GM19025 (cell line): ENCODE measurements around the gene CEP85L.

Experiments
- ATAC-seq: cut with Tn5 transposase; IDR thresholded peaks from one replicate; pipeline ENCODE4 v1.9.1; 2021; ENCODE audit warnings: mild to moderate bottlenecking, low read depth, moderate library complexity; ENCODE audit not compliant: unreplicated experiment

CEP85L gene

DNA sequence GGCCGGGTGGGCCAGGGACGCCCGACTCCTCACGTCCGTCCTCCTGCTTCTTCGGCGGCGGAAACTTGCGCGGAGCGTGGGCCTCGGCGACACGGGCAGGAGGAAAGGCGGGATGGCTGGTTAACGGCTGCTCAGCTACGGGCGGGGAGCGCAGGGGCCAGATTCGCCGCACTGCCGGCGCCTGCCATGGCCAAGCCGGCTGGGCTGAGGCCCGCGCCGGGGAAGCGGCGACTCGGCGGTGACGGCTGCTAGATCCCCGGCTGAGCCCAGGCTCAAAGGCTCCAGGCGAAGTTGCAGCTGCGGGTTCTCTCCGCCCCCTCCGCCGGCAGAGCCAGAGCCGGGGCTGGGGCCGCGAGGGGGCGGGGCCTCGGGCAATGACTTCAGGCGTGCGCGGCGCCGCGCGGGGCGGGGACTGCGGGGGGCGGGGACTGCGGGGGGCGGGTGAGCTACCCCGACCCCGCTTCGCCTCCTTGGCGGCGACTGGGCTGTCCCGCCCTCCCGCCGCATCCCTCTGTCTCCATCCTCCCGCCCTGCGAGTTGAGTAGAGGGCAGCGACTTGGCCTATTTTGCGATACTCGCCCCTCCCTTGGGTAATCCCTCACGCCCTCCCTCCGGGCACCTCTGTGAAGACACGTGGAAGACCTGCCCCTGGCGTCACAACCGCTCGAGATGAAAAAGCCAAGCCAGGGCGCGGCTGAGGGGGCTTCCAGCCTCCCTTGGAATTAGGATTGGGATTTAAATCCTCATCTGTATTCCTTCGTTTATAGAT lies at the start of gene CEP85L:
TSS of gene CEP85L (minus strand) at position 310 of the 769 bp plus-strand sequence. CDS start 322 bp downstream, outside the sequence.
- ATAC-seq: peak; percentile 85

DNA sequence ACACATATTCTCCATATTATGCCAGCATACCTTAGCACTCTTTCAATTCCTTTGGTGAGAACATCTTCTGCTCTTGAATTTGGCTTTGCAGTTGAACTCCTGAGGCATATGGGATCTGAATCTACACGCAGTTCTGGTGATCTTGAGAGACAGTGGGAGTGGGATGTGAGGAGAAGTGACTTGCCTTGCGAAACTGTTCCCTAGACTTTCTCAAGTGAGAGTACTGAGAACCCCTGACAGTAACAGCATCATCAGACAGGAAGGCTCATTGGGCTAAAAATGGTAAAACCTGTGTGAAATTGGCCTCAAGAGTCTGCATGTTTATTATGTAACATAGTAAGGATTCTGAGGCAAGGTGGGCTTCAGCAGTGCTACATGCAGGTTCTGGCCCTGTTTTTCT lies 49.1 kb upstream of the CEP85L start:
- no peak for ATAC-seq

DNA sequence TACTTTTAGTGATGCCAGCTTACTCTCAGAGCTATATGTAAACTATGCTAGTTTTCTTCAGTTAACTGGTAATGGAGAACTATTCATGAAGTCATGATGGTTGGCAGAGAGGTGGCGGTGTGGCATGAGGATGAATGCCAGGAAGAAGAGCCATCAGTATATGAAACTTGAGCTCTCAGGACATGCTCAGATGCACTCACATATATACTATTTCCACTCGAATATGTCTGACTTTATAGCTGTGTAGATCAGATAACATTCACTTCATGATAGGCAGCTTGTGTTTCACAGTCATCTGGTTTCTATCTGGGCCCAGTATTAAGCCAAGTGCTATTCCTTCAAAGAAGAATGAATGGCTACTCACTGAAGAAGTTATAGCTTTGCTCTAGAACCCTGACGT lies 46.2 kb upstream of the CEP85L start:
- ATAC-seq: no peak

DNA sequence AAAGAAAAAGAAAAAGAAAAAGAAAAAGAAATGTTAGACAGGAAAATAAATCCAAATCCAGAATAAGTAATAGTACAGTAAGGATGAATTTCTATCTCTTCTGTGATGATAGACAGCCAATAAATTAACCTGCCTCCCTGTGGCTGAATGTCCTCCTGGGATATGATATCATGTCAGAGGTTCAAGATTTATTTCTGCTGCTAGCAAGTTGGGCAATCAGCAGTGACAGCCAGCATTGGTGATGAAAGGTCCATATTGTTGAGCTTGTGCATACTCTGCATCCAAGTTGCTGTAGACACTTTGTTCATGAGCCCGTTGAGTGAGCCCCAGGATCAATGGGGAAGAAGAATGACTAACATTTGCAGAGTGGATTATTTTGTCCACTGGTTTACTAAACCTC lies 44.9 kb upstream of the CEP85L start:
- ATAC-seq: no peak

DNA sequence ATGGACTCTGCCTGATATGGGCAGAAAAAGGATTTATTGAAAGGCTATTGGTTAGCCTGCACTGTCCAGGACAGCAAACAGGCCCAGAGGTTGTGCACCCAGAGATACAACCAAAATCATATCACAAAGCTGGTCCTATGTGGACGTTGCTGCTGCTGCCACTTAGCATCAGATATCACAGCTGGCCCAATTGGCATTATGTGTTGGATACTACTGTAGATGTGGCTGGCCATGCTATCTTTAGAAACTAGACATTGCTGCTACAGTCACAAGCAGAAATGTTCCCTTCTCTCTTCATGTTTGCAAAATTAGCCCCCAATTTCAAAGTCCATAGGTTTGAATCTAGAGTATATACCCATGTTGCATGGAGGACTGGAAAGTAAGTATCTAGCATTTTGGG lies 42.2 kb upstream of the CEP85L start:
- ATAC-seq: no peak

DNA sequence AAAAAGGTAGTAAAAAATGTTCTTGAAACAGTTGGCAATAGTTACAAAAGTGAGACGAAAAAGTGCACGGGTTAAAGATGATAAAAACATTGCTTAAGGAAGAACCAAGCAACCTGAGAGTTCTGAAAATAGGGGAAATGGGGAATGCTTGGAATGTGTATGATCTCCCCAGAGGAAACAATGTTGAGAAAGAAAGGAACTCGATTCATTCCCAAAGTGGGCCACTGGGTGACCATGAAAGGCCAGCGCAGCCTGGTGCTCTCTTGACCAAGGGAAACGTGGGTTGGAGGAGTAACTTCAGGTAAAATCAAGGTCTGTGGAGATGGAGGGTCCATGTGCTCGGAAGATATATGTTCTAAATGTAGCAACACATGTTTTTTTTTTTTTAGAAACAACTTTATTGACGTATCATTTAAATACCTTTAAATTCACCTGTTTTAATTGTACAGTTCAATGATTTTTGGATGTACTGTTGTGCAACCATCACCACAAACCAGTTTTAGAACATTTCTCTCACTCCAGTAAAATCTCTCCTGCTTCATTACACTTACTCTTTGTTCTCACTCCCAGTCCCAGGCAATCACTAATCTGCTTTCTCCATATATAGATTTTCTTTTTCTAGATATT lies 34.5 kb upstream of the CEP85L start:
- no peak for ATAC-seq

DNA sequence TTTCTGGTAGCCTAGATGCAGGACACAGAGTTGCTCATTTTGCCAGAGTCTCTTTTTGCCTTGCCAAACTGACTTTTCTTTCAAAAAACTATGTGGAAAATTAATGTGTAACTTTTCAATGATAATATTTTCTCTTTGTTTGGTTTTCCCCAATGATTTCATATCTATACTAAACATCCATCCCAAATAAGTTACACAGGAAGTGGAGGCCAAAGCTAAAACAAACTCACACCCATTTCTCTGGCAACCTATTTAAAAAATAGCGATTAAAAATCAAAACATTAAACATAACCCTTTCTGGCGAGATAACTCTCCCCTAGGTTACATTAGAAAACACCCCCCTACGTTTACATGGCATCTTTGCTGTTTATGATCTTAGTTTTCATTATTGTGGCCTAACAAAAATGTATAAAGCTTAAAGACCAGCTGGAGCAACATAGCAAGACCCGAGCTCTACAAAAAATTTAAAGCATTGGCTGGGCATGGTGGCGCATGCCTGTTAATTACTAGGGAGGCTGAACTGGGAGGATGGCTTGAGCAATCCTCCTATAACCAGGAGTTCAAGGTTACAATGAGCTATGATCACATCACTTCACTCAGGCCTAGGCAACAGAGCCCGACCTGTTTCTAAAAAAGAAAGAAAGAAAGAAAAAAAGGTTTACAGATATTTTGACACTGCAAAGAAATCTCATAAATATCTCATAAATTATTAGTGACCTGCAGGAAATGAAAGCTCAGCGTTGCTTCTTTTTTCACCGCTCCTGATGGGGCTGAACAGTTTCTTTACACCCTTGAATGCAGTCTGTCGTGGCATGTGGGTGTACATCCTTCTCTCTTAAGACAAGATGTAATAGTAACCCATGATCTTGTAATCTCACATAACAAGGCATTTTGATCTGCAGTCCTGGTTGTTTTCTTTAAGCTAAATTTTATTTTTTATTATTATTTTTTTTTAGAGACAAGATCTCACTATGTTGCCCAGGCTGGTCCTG lies 32.8 kb upstream of the CEP85L start:
- ATAC-seq: no peak

DNA sequence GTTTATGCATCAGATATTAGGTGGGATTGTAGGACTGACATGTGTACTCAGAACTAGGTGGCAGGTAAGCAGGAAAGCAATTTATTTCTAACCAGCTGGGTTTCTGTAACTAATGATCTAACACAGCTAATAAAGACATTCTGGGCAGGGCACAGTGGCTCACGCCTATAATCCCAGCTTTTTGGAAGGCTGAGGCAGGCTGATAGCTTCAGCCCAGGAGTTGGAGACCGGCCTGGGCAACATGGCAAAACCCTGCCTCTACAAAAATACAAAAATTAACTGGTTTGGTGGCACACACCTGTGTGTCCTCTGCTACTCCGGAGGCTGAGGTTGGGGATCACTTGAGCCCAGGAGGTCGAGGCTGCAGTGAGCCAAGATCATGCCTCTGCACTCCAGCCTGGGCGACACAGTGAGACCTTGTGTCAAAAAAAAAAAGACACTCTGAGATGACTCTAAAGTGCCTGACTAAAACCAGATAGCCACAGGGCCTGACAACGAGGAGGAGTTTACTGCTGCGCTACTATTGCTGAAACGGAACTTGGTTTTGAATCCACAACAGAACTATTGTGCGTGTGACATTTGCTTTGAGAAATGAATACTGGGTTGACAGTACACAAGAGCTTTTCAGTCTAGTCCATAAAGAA lies 29.2 kb upstream of the CEP85L start:
- no peak for ATAC-seq

DNA sequence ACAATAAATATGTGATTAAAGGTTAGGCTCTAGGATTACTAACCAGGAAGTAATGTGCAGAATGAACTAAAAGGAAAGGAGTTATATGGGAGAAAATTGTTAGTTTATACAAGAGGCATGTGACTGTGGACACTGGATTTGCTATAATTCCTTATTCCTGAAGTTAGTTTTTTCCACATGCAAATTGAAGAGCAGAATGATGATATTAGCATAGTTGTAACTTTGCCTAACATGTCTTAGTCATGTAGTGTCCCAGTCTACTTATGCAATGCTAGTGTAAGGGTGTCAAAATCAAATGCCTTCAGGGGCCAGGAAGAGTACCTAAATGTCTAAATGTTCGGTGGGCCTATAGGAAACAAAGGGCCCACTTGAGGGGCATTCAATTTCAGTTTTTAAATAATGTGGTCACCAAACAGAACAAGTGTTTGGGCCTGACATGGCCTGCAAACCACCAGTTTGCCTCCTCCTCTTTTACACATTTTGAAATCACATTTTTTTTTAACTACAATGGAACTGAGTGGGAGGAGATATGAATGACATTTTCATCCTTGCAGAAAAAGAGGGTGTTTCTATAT lies 28.0 kb upstream of the CEP85L start:
- ATAC-seq: no peak

DNA sequence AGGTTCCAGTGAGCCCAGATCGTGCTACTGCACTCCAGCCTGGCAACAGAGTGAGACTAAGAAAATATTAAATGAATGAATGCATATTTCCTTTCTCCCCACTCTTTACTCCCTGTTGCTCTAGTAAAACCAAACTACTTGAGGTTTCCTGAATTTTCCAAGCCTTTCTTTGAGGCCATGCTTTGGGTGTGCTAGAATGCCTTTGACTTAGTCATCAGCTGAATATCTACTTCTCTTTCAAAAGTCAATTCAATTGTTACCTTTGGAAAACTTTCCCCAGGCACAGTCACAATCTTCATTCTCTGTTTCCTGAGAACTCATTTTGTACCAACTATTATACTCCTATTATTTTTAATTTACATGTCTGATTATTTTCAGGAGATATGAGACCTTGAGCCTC lies 27.5 kb upstream of the CEP85L start:
- no peak for ATAC-seq

DNA sequence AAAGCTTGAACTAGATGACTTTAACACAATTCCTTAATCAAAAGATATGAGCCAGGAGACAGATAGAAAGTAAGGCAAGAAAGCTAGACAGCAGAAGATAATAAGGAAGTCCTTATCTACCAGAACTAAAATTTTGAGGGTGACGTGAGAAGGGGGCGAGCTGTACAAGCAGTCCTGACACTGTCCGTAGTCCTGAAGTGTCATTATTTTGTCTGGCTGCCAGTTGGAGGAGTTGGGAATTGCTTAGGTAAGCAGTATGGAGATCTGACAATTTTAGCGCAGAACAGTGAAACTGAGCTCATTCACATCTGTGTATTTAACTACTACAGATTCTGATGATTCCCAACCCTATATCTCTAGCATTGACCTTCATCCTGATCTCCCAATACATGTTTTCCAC lies 25.8 kb upstream of the CEP85L start:
- ATAC-seq: no peak

DNA sequence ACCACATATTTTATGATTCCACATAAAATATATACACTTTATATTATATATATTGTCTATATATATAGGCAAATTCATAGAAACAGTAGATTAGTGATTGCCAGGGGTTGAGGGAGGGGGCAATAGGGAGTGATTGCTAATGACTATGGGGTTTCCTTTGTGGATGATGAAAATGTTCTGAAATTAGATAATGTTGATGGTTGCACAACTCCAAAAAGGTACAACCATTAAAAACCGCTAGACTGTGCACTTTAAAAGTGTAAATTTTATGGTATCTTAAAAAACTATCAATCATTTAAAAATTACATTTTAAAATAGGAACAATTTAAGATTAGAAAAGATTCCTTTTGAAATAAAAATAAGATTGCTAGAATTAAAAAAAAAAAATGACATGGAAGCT lies 23.8 kb upstream of the CEP85L start:
- no peak for ATAC-seq

DNA sequence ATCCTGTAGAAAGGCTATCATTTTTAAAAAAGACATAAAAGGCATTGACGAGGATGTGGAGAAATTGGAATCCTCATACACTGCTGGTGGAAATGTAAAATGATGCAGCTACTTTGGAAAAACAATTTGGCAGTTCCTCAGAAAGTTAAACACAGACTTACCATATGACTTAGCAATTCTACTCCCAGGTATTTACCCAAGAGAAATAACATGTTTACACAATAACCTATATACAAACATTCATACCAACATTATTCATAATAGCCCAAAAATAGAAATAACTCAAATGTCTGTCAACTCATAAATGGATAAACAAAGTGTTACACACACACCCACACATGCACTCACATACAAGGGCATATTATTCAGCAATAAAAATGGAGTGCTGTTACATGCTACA lies 23.4 kb upstream of the CEP85L start:
- ATAC-seq: no peak

DNA sequence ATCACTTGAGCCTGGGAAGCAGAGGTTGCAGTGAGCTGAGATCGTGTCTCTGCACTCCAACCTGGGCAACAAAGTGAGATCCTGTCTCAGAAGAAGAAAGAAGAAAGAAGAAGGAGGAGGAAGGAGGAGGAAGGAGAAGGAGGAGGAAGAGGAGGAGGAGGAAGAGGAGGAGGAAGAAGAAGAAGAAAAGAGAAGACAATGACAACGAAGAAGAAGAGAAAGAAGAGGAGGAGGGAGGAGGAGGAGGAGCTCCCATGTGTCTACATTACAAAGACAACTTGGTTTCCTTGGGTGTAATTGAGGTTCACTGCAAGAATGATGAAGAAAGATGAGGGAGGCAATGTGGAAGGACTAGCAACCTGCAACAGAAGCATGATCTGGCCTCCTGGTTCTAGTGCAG lies 21.3 kb upstream of the CEP85L start:
- no peak for ATAC-seq

DNA sequence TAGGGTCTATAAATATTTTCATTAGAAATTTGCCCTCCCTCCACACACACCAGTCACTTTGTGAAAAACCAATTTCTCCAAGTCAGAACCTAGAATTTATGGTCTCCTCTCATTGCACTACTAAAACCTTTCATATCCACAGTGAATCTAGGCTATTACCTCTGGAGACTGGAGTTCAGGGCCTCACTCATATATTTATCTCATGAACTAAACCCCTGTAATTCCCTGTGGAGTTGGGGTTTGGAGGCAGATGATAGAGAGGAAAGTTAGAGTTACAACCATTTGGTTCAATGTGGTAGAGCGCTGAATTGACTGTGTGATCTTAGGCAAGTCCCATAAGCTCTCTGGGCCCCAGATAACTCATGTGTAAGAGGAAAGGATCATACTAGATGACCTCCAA lies 18.2 kb upstream of the CEP85L start:
- no peak for ATAC-seq

DNA sequence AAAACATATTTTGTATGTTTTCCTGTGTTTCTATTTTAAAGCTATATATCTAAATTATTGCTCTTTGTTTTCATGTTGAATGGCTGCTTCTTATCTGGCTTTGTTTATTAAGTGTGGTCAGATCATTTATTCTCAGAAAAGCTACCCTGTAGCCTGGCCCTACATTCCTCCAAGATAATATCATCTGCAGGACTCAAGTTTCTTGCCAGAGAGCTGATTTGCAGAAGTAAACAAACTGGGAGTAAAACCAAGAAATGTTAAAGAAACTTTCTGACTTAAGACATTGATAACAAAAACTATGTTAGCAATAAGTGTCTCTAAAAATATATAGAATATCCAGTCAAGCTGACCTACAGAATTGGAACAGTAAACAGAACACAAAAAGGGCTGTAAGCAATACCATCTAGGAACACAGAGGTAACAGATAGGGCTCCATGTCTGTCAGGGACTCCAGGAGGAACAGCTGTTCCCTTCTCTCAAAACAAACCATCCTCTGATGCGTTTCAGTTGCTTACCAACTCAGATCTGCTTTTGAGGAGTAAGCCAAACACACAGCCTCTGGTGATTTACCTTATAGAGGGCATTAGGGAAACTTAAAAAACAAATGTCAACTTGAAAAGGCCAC lies 17.5 kb upstream of the CEP85L start:
- ATAC-seq: no peak

DNA sequence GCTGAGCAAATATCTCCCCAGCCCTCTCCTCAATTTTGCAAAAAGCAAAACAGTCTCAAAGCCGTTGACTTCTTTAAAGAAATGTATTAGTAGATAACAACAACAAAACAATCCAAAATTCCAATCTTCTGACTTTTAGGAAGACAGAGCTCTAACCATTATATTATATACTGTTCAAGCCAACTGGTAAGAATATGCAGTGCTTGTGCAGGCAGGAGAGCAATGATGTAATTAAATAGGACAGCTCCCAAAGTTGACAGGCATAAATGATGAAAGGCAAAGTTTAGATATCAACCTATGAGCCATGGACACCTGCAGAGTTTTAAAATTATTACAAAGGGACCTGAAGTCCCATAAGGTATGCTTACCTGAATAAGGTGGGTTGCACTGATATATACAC lies 16.6 kb upstream of the CEP85L start:
- no peak for ATAC-seq

DNA sequence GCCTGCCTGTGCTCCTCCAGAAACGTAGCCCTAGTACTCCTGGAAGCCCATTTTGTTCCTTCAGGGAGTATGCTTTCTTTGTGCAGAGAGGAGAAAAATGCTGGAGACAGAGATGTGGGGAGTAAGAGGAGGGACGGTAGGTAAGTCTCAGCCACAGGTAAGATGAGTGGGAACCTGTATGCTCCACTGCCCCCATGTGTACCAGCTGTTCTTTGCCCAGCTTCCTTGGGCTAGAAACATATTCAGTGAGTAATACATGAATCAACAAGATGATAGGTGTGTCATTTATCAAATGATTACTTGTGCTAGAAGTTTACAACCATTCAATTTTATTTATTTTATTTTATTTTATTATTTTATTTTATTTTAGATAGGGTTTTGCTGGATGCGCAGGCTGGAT lies 13.6 kb upstream of the CEP85L start:
- no peak for ATAC-seq

DNA sequence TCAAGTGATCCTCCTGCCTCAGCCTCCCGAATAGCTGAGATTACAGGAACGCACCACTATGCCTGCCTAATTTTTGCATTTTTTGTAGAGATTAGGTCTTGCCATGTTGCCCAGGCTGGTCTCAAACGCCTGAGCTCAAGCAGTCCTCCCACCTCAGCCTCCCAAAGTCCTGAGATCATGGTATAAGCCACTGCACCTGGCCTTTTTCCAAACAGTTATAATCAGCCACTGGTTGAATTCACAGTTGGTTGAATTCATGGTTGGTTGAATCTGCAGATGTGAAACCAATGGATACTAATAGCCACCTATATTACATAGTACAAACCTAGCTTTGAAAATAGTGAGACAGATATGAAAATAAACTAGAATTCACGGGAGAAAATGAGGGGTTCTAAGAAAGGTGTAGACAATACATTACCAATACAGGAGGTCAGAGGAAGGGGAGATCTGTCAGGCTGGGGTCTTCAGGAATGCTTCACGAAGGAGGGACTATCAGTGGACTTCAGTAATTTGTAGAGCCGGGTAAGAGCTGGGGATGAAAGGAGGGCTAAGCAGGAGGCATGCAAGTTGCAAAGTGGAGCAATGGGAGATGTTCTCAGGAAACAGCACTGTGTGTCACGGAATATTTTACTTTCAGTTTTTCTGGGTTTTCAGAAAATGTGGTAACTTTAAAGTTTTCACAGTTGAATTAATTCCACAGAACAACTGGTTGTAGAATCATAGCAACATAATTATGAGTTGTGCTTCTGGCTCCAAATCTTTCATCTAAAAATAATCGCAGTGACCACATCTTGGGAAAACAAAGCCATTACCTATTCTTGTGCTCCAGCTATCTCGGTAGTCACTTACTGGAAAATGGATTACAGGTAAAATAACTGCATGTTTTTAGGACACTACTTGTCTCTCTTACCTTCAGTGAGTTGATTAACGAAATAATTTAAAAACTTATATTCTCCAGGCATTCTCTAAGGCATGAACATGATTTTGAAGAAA lies 12.9 kb upstream of the CEP85L start:
- ATAC-seq: no peak
